Thyroid gland (tissue), 4 donors: Measurements from ENCODE around the gene AHI1. TPM values are rescaled to one million over a fixed set of nuclear protein-coding genes. Genes with fewer than 3 reads are reported as not detected.

ENCODE experiments used
- DNase-seq, 2 donors: peaks; one replicate each; pipeline ENCODE4 v3.0.0-alpha.2; 2019
- H3K27ac ChIP-seq, 3 donors: fragments of 200-600 bp; sonication (generic); 1 replicate in 2 of 3; 2 replicates in 1 of 3; pipeline ENCODE4 v1.5.1; 2016 to 2019; ENCODE audit warnings: mild to moderate bottlenecking in 1 of 3, moderate library complexity in 1 of 3
- H3K27me3 ChIP-seq: fragments of 200-600 bp; sonication (generic); one replicate; pipeline ENCODE4 v1.5.1; 2019
- H3K36me3 ChIP-seq, 2 donors: fragments of 200-600 bp; sonication (generic); one replicate each; pipeline ENCODE4 v1.5.1; 2016 to 2019
- H3K4me1 ChIP-seq, 2 donors: fragments of 200-600 bp; sonication (generic); one replicate each; pipeline ENCODE4 v1.5.1; 2017 to 2019
- H3K4me3 ChIP-seq, 3 donors: fragments of 200-600 bp; sonication (generic); replicated peaks in 1 of 3; 1 replicate in 2 of 3; 2 replicates in 1 of 3; pipeline ENCODE4 v1.5.1; 2016; ENCODE audit warnings: mild to moderate bottlenecking in 1 of 3
- H3K9me3 ChIP-seq: fragments of 200-600 bp; sonication (generic); one replicate; pipeline ENCODE4 v1.5.1; 2017
- CTCF ChIP-seq, 6 experiments: fragments of 200-600 bp in 3 of 6; fragments of 450-650 bp in 3 of 6; sonication (generic) in 3 of 6; IDR thresholded peaks; one replicate each; pipeline ENCODE4 v1.5.1; 2016 to 2019; ENCODE audit warnings: antibody characterized with exemption in 6 of 6, mild to moderate bottlenecking in 2 of 6, inconsistent platforms in 1 of 6, moderate library complexity in 1 of 6
- POLR2A ChIP-seq, 2 donors: fragments of 450-650 bp; IDR thresholded peaks; one replicate each; pipeline ENCODE4 v1.6.1; 2017; ENCODE audit warnings: antibody characterized with exemption in 2 of 2, mild to moderate bottlenecking in 2 of 2, moderate library complexity in 1 of 2
- WGBS, 2 donors: methylation state at CpG; one replicate each; pipeline ENCODE4 v1.1.5; 2017; 5-methylcytosine and 5-hydroxymethylcytosine counted together
- intact Hi-C: fragments of 100-400 bp; cut with DNase I; formaldehyde crosslinking; loops from one replicate; pipeline ENCODE4 v1.15.1; 2023
- total RNA-seq, 4 donors: library from RNA; depleted of rRNA; stranded (reverse); fragments of >200 nt; gene quantifications; one replicate each; pipeline ENCODE4 v1.2.3, GENCODE V29; 2016

AHI1 gene
- total RNA-seq, 4 donors from 2014 or later, result 25.5 to 53.3 (median 42.1) TPM

GRCh38 chr6:135390458-135390857 lies 107.1 kb downstream of the AHI1 start:
- no peak for DNase-seq
- Histone ChIP-seq H3K4me1 (no peaks in the 10 kb centered on the region), H3K4me3 (no peak overlapping the region), H3K27ac (no peak overlapping the region), H3K9me3 (no peaks in the 10 kb centered on the region), H3K36me3 (no peaks in the 10 kb centered on the region), H3K27me3 (no peaks in the 10 kb centered on the region)
- TF ChIP-seq POLR2A (IDR thresholded peaks at IDR 0.05) (no peak), CTCF (IDR thresholded peaks at IDR 0.05) (no peak)
- WGBS, 2 donors, result 68 to 73% methylated on average over 4 of the region's 4 CpGs
- intact Hi-C loops, result no loop called here

- WGBS, 2 donors, result 89 to 93% methylated on average over 2 of the region's 2 CpGs
- TF ChIP-seq POLR2A (IDR thresholded peaks at IDR 0.05) (no peak), CTCF (IDR thresholded peaks at IDR 0.05) (no peak)
- no peak overlapping the region for H3K27ac ChIP-seq
These were observed 112.2 kb downstream of the AHI1 start for GRCh38 chr6:135385299-135385698.

GRCh38 chr6:135383766-135384165 lies 113.8 kb downstream of the AHI1 start:
- H3K4me3 ChIP-seq, result no peak overlapping the region
- H3K9me3 ChIP-seq, result no peaks in the 10 kb centered on the region
- 93% methylated on average over 3 of the region's 3 CpGs for WGBS, 2 donors
- H3K36me3 ChIP-seq, result no peaks in the 10 kb centered on the region
- intact Hi-C loops, result no loop called here
- no peaks in the 10 kb centered on the region for H3K4me1 ChIP-seq
- TF ChIP-seq POLR2A (IDR thresholded peaks at IDR 0.05), result no peak
- TF ChIP-seq CTCF (IDR thresholded peaks at IDR 0.05), result no peak
- DNase-seq, result no peak
- no peaks in the 10 kb centered on the region for H3K27me3 ChIP-seq
- no peak overlapping the region for H3K27ac ChIP-seq

More at GRCh38 chr6:135385299-135385698, 112.2 kb downstream of the AHI1 start:
- no peaks in the 10 kb centered on the region for H3K27me3 ChIP-seq
- H3K4me1 ChIP-seq, result no peaks in the 10 kb centered on the region
- DNase-seq, result no peak
- no peaks in the 10 kb centered on the region for H3K36me3 ChIP-seq
- H3K9me3 ChIP-seq, result no peaks in the 10 kb centered on the region
- intact Hi-C loops, result no loop called here
- H3K4me3 ChIP-seq, result no peak overlapping the region

GRCh38 chr6:135383301-135383700 lies 114.2 kb downstream of the AHI1 start:
- H3K4me3 ChIP-seq, result no peak overlapping the region
- no peaks in the 10 kb centered on the region for H3K27me3 ChIP-seq
- no peaks in the 10 kb centered on the region for H3K36me3 ChIP-seq
- intact Hi-C loops, result no loop called here
- TF ChIP-seq CTCF (IDR thresholded peaks at IDR 0.05), result no peak
- TF ChIP-seq POLR2A (IDR thresholded peaks at IDR 0.05), result no peak
- H3K4me1 ChIP-seq, result no peaks in the 10 kb centered on the region
- H3K9me3 ChIP-seq, result no peaks in the 10 kb centered on the region
- 79 to 83% methylated on average over 2 of the region's 2 CpGs for WGBS, 2 donors
- no peak for DNase-seq
- H3K27ac ChIP-seq, result no peak overlapping the region

GRCh38 chr6:135382182-135382628 lies 115.3 kb downstream of the AHI1 start:
- no peaks in the 10 kb centered on the region for H3K4me1 ChIP-seq
- 46 to 48% methylated on average over 2 of the region's 2 CpGs for WGBS, 2 donors
- H3K9me3 ChIP-seq, result no peaks in the 10 kb centered on the region
- intact Hi-C loops, result no loop called here
- no peak overlapping the region for H3K4me3 ChIP-seq
- no peak for DNase-seq
- TF ChIP-seq POLR2A (IDR thresholded peaks at IDR 0.05) (no peak), CTCF (IDR thresholded peaks at IDR 0.05) (no peak)
- H3K27me3 ChIP-seq, result no peaks in the 10 kb centered on the region
- no peaks in the 10 kb centered on the region for H3K36me3 ChIP-seq
- no peak overlapping the region for H3K27ac ChIP-seq
